Measurements from ENCODE around the gene THADA.

GRCh38 chr2:43298500-43298899 lies 297.3 kb downstream of the THADA start:
- TF ChIP-seq, protein P1, sequence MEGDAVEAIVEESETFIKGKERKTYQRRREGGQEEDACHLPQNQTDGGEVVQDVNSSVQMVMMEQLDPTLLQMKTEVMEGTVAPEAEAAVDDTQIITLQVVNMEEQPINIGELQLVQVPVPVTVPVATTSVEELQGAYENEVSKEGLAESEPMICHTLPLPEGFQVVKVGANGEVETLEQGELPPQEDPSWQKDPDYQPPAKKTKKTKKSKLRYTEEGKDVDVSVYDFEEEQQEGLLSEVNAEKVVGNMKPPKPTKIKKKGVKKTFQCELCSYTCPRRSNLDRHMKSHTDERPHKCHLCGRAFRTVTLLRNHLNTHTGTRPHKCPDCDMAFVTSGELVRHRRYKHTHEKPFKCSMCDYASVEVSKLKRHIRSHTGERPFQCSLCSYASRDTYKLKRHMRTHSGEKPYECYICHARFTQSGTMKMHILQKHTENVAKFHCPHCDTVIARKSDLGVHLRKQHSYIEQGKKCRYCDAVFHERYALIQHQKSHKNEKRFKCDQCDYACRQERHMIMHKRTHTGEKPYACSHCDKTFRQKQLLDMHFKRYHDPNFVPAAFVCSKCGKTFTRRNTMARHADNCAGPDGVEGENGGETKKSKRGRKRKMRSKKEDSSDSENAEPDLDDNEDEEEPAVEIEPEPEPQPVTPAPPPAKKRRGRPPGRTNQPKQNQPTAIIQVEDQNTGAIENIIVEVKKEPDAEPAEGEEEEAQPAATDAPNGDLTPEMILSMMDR (IDR thresholded peaks at IDR 0.05) = no peak
- TF ChIP-seq EP300 (IDR thresholded peaks at IDR 0.05) = no peak
- no peak for TF ChIP-seq POLR2A (IDR thresholded peaks at IDR 0.05)

Data from suprapubic skin (tissue), 3 donors.